Measurements from ENCODE around the gene TMEM44.
"Not testable (repeated sequence)": the region's sequence is repeated elsewhere in the genome, so short reads cannot be mapped to it uniquely, and the experiment has no call there.

TMEM44 gene

DNA sequence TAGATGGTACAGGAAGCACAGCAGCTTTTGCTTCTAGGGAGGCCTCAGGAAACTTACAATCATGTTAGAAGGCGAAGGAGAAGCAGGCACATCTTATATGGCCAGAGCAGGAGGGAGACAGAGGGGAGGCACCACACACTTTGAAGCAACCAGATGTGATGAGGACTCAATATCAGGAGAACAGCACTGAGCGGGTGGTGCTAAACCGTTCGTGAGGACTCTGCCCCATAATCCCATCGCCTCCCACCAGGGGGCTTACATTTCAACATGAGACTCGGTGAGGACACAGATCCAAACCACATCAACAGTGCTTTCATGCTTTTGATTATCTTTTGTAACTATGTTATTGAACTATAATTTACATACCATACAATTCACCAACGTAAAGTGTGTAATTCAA, 7.6 kb upstream of the TMEM44 start:
- DNase-seq: peak; percentile 82

GRCh38 chr3:194638991-194639605, 5.9 kb upstream of the TMEM44 start:
- DNase-seq: no peak

DNA sequence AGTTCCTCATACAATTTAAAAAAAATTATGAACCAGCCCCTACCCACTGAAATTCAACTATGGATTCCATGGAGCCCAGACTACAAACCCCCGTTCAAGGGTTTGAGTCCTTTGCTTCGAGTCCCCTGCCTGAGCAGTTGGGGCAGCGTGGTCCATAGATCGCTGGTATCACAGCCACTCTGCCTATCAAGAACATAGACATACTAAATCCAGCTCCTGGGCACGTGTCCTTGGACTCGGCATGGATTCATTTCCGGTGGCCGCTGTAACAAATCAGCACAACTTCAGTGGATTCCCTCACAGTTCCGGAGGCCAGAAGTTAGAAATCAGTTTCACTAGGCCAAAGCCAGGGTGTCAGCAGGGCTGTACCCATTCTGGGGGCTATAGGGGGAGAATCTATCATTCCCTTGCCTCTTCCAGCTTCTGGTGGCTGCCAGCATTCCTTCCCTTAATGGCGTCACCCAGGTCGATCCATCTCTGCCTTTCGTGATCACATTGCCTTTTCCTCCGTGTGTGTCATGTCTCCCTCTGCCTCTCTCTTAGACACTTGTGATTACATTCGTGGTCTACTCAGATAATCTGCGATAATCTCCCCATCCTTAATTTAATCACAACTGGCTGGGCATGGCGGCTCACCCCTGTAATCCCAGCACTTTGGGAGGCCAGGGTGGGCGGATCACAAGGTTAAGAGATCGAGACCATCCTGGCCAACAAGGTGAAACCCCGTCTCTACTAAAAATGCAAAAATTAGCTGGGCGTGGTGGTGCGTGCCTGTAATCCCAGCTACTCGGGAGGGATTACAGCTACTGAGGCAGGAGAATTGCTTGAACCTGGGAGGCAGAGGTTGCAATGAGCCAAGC, 4.6 kb upstream of the TMEM44 start:
- DNase-seq: no peak

DNA sequence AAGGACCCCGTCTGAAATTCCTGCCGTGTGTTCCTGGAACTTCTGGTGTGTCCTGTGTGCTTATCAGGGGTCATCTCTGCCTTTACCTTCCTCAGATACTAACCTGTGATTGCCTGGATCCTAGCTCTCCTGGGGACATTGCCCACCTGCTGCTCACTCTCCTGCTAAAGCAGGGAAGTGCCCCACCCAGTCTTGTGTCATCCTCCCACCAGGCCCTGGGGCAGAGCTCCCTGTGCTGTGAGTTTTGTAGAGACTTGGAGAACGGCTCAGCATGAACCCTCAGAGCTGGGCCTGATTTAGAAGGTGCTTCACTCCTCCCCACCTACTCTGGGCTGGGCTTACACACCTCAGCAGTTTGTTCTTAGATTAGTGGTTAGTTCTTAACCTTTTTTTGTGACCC, 3.8 kb upstream of the TMEM44 start:
- no peak for DNase-seq

DNA sequence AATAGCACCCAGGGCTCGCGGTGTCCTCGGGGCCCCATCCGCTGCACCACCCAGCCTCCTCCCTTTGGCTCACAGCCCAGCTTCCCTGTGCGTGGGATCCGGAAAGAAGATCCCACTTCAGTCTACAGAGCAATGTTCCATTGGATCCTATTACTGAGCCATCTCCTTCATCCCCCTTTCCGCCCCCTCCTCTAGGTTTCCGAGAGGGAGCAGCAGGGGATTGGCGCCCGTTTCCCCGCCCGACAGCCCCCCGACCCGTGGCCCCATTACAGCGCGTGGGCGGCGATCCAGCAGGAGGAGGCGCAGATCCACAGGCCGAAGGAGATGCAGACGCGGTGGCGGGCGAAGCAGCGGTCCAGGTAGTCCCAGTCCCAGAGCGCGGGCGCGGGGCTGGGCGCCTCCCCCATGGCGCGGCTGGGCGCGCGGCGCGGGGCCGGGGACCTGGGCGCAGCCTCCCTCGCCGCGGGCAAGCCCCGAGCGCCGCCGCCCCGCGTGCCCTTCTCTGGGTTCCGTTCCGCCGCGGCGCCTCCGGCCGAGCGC, 340 bp downstream of the TMEM44 start:
- DNase-seq: peak; percentile 53

- DNase-seq: no peak
These were observed 902 bp downstream of the TMEM44 start for GRCh38 chr3:194632226-194632808.

GRCh38 chr3:194631696-194632095, 1.5 kb downstream of the TMEM44 start:
- no peak for DNase-seq

- DNase-seq: not testable (repeated sequence)
These were observed 2.5 kb downstream of the TMEM44 start for GRCh38 chr3:194630681-194631080.

DNA sequence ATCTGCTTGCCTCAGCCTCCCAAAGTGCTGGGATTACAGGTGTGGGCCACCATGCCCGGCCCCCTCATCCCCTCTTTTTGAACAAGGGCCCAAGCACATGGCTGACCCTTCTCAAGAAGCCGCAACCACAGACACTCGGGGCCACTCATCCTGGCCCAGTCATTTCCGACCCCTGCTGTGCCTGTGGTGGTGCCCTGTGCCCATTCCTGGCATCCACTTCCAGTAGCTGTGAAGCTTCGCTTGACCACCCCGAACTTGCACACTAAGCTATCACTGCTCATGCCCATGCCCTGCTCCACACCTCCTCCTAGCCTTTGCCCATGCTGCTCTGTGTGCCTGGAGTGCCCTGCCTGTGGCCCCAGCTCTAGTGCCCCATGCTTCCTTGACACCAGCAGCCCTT, 8.3 kb downstream of the TMEM44 start:
- no peak for DNase-seq

DNA sequence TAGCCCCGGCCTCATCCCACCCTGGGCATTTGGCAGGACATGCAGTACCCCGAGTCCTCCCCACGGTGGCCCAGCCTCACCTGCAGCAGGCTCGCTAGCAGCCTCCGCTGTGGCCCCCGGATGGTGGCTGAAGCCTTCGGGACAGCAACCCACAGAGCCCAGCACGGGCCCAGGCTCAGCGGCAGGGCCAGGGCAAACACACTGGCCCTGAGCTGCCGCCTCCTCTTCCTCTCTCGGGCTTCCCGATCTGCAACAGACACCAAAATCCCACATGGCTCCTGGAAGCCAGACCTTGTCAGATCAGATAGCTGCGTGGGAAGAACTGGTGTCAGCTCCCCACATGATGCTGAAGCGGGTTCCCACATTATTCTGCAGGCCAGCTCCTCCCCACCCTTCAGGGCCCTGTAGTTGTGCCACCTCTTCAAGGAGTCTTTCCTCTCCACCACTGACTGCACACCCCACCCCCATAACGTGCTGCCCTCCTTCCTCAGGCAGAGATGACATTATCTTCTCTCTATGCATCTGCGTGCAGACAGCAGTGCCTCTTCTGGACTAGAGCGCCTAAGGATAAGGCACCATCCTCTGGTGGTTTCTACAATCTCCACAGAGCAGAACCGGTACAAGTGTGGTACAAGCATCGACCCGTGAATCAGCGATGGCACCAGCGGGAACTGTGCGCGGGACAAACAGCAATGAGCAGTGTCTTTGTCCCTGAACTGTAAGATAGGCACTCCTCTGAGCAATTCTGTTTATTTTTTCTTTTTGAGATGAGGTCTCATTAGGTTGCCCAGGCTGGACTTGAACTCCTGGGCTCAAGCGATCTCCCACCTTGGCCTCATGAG, 9.5 kb downstream of the TMEM44 start:
- peak; percentile 44 for DNase-seq

DNA sequence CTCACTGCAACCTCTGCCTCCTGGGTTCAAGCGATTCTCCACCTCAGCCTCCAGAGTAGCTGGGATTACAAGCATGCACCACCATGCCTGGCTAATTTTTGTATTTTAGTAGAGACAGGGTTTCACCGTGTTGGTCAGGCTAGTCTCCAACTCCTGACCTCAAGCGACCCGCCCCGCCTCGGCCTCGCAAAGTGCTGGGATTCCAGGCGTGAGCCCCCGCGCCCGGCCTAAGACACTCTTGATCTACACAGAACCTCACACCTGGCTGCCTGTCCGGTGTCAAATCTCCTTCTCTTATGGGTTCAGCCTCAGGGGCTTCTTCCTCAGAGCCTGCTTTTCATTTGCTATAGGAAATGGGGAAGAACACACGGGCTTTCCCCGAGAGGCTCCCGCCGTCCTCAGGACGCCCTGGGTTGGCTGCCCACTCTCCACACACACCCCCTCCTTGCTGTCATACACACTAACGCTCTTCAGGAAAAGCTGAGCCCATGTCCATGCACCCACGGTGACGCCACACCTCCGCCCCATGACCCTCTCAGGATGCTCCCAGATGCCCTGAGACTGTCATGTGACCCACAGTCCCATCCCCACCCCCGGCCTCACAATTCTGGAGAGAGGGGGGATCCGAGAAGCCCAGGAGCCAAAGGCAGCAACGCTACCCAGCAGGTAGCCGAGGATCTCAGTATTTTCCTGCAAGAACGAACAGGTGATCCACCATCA, 10.4 kb downstream of the TMEM44 start:
- no peak for DNase-seq

DNA sequence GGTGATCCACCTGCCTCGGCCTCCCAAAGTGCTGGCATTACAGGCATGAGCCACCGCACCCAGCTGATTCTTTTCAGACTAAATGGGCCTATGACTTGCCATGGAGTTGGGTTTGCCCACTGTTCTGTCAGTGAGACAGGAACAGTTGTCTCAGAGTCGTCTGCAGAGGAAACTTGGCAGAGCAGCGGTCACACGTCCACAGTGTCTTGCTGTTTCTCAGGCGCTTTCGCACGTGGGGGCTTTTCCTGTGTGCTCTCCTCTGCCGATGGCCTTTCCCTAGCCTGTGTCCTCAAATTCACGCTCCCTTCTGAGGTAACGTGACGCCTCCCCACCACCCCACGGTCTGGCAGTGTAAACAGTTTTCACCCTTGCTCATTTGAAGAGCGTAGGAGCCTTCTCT, 11.3 kb downstream of the TMEM44 start:
- no peak for DNase-seq

DNA sequence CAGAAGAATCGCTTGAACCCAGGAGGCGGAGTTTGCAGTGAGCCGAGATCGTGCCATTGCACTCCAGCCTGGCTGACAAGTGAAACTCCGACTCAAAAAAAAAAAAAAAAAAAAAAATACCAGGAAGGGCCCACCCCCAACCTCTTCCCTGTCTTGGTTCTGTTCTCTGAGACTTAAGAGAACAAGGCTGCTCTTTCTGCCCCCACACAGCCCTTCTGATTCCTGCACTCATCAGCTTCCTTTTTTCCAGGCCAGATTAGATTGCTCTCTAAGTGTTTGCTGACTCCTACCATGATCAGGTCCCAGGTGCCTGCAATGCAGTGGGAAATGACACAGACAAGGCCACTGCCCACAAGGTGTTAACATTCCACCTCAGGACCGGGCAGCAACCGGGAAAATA, 13.0 kb downstream of the TMEM44 start:
- DNase-seq: no peak

- no peak for DNase-seq
These were observed 13.5 kb downstream of the TMEM44 start for GRCh38 chr3:194619741-194620140.

GRCh38 chr3:194618858-194619608, 14.2 kb downstream of the TMEM44 start:
- no peak for DNase-seq

GRCh38 chr3:194617827-194618226, 15.4 kb downstream of the TMEM44 start:
- DNase-seq: no peak

- no peak for DNase-seq
These were observed 16.0 kb downstream of the TMEM44 start for GRCh38 chr3:194617143-194617671.

- no peak for DNase-seq
These were observed 18.0 kb downstream of the TMEM44 start for GRCh38 chr3:194615226-194615625.

DNA sequence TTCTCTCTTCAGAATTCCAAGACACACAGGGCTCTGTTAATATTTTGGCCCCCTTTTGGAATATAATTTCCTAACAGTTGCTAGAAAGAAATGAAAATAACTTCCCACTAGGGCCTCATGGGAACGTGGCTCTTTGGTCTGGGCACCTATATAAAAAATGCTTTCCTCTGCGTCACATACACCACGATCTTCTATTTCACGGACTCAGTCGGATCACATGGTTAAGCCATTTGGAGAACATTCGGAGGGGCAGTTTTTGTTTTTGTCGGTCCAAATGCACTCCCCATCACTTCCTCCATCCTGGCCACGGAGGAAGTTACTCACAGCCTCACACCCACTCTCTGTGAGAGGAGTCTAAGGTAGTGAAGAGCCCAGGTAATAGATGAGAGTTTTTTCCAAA, 21.0 kb downstream of the TMEM44 start:
- no peak for DNase-seq

DNA sequence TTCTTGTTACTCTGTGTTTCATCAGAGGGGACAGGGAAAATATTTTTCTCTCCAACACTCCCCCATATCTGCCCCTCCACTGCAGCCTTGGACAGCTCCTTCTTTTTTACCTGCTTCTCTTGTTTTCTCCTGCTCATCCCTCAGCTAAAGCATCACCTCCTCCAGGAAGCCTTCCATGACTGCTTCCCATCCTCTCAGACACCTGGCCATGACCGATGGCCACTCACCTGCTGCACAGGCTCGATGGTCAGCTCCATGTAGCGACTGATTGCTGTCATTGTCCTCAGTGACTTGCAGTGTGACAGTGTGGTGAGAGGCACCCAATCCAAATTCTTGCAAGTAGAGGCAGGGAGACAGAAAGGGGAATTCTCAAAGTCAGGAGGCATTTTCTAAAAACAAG, 22.5 kb downstream of the TMEM44 start:
- no peak for DNase-seq

GRCh38 chr3:194609601-194610000, 23.6 kb downstream of the TMEM44 start:
- DNase-seq: no peak
